Keratinocyte (primary cell): ENCODE results near the gene TK2. TPM values are rescaled to one million over a fixed set of nuclear protein-coding genes. Genes with fewer than 3 reads are reported as not detected.

Experiments used
- DNase-seq: peaks from one replicate; pipeline ENCODE4 v3.0.0-alpha.2; 2011; ENCODE audit warnings: low read depth, missing footprints, low spot score
- FAIRE-seq: peaks from 2 replicates; lab custom pipeline; 2011; peaks lifted over from hg19 to GRCh38; lab: Jason Lieb, UNC
- H2AFZ ChIP-seq: 2 replicates; pipeline ENCODE4 v1.6.0; 2012; ENCODE audit warnings: low read length, control low read depth, inconsistent platforms; ENCODE audit not compliant: control insufficient read depth
- H3K27ac ChIP-seq: 2 replicates; pipeline ENCODE4 v1.5.1; 2011; ENCODE audit warnings: low read length; ENCODE audit not compliant: control insufficient read depth, insufficient read depth
- H3K27me3 ChIP-seq: 3 replicates; pipeline ENCODE4 v1.6.0; 2011; ENCODE audit warnings: low read length; ENCODE audit not compliant: control insufficient read depth, insufficient read depth; ENCODE audit errors: extremely low read depth
- H3K36me3 ChIP-seq, 2 experiments: 2 replicates in 1 of 2; 3 replicates in 1 of 2; pipeline ENCODE4 v1.5.1; 2011; ENCODE audit warnings: low read length in 2 of 2, mild to moderate bottlenecking in 1 of 2; ENCODE audit not compliant: control insufficient read depth in 2 of 2, insufficient read depth in 2 of 2; ENCODE audit errors: extremely low read depth in 1 of 2
- H3K4me1 ChIP-seq: 3 replicates; pipeline ENCODE4 v1.5.1; 2011; ENCODE audit warnings: low read length; ENCODE audit not compliant: control insufficient read depth, insufficient read depth; ENCODE audit errors: extremely low read depth
- H3K4me2 ChIP-seq: 3 replicates; pipeline ENCODE4 v1.6.0; 2011; ENCODE audit warnings: low read depth, low read length; ENCODE audit not compliant: control insufficient read depth, insufficient read depth; ENCODE audit errors: extremely low read depth
- H3K4me3 ChIP-seq, 3 experiments: fragments of 200-600 bp in 1 of 3; sonication (generic) in 1 of 3; 2 replicates in 2 of 3; 3 replicates in 1 of 3; pipeline ENCODE4 v1.5.1; 2011 to 2016; ENCODE audit warnings: low read length in 3 of 3, mild to moderate bottlenecking in 3 of 3, control low read depth in 2 of 3, inconsistent platforms in 1 of 3, low read depth in 1 of 3, mixed read lengths in 1 of 3, mixed run types in 1 of 3, moderate library complexity in 1 of 3; ENCODE audit not compliant: control insufficient read depth in 2 of 3, insufficient read depth in 2 of 3; ENCODE audit errors: extremely low read depth in 1 of 3
- H3K79me2 ChIP-seq: 2 replicates; pipeline ENCODE4 v1.6.0; 2012; ENCODE audit warnings: low read length; ENCODE audit not compliant: control insufficient read depth, insufficient read depth
- H3K9ac ChIP-seq: 3 replicates; pipeline ENCODE4 v1.6.0; 2011; ENCODE audit warnings: low read length; ENCODE audit not compliant: control insufficient read depth, insufficient read depth; ENCODE audit errors: extremely low read depth
- H3K9me1 ChIP-seq: 3 replicates; pipeline ENCODE4 v1.6.0; 2011; ENCODE audit warnings: low read length; ENCODE audit not compliant: control insufficient read depth, insufficient read depth; ENCODE audit errors: extremely low read depth
- H3K9me3 ChIP-seq: 2 replicates; pipeline ENCODE4 v1.5.1; 2012; ENCODE audit warnings: low read depth, low read length; ENCODE audit not compliant: control insufficient read depth
- H4K20me1 ChIP-seq: 3 replicates; pipeline ENCODE4 v1.6.0; 2011; ENCODE audit warnings: low read length; ENCODE audit not compliant: control insufficient read depth, insufficient read depth; ENCODE audit errors: extremely low read depth
- CTCF ChIP-seq, 3 experiments: IDR thresholded peaks in 1 of 3; conservative IDR thresholded peaks in 1 of 3; optimal IDR thresholded peaks in 1 of 3; 2 replicates in 2 of 3; 3 replicates in 1 of 3; pipeline versions ENCODE3 to v1.5.1; 2011; ENCODE audit warnings: low read length in 3 of 3, mild to moderate bottlenecking in 3 of 3, moderate library complexity in 2 of 3, control low read depth in 1 of 3, inconsistent platforms in 1 of 3; ENCODE audit not compliant: insufficient read depth in 2 of 3; ENCODE audit errors: extremely low read depth in 1 of 3
- EZH2 ChIP-seq: IDR thresholded peaks from one replicate; pipeline ENCODE4 v1.6.1; 2012; ENCODE audit warnings: inconsistent platforms, mild to moderate bottlenecking, low read length, moderate library complexity
- dilution Hi-C: fragments of 300-500 bp; cut with MboI; formaldehyde crosslinking; loops from one replicate; pipeline ENCODE4 v1.7.0; 2020; ENCODE audit warnings: low sequenced_read_pairs; ENCODE audit not compliant: extremely low pct_ligation_motif_present
- polyA plus RNA-seq, 5 experiments: library from polyadenylated mRNA; depleted of rRNA in 3 of 5; stranded (reverse) in 3 of 5; stranded (forward) in 1 of 5; unstranded in 1 of 5; fragments of >200 nt; gene quantifications; 1 replicate in 1 of 5; 2 replicates in 3 of 5; 3 replicates in 1 of 5; pipeline versions ENCODE4 v1.2.1 to v1.2.3, GENCODE V29; 2011 to 2012; ENCODE audit warnings: missing spikeins in 2 of 5, low read depth in 1 of 5, low replicate concordance in 1 of 5

TK2 gene
- polyA plus RNA-seq, 1 donor (not counting 4 experiments of a cell fraction or from before 2014, with no cell fraction given), result 19.7 TPM

GRCh38 chr16:66509576-66509975 is 40.3 kb downstream of the TK2 start:
- H3K4me2 ChIP-seq, result no peak overlapping the region
- no peak overlapping the region for H3K27ac ChIP-seq
- TF ChIP-seq CTCF (optimal IDR thresholded peaks at IDR 0.05 in 1 of 3, IDR thresholded peaks at IDR 0.05 in 1 of 3, conservative IDR thresholded peaks at IDR 0.05 in 1 of 3; ENCODE audit: extremely low read depth in 1 of 3, insufficient read depth in 2 of 3, low read length in 3 of 3) (no peak), EZH2 (no peak)
- DNase-seq (no peak), FAIRE-seq (no peak)
- H4K20me1 ChIP-seq, result no peaks in the 10 kb centered on the region
- no peak overlapping the region for H3K4me3 ChIP-seq
- no peaks in the 10 kb centered on the region for H3K79me2 ChIP-seq
- H2AFZ ChIP-seq, result no peak overlapping the region
- dilution Hi-C loops, result no loop called here
- no peaks in the 10 kb centered on the region for H3K9me3 ChIP-seq
- no peaks in the 10 kb centered on the region for H3K27me3 ChIP-seq
- H3K9ac ChIP-seq, result no peak overlapping the region
- peaks cover 52% of the 10 kb centered on the region for H3K4me1 ChIP-seq
- no peaks in the 10 kb centered on the region for H3K9me1 ChIP-seq
- no peaks in the 10 kb centered on the region for H3K36me3 ChIP-seq

- H3K4me1 ChIP-seq, result peaks cover 52% of the 10 kb centered on the region
- FAIRE-seq (no peak), DNase-seq (no peak)
- dilution Hi-C loops, result no loop called here
- H3K36me3 ChIP-seq, result no peaks in the 10 kb centered on the region
- no peaks in the 10 kb centered on the region for H3K27me3 ChIP-seq
- peak overlapping the region in 2 of 3 experiments; percentile 6 to 8 for H3K4me3 ChIP-seq
- no peaks in the 10 kb centered on the region for H3K79me2 ChIP-seq
- TF ChIP-seq EZH2 (no peak), CTCF (optimal IDR thresholded peaks at IDR 0.05 in 1 of 3, IDR thresholded peaks at IDR 0.05 in 1 of 3, conservative IDR thresholded peaks at IDR 0.05 in 1 of 3; ENCODE audit: extremely low read depth in 1 of 3, insufficient read depth in 2 of 3, low read length in 3 of 3) (no peak)
- H4K20me1 ChIP-seq, result no peaks in the 10 kb centered on the region
- peak overlapping the region; percentile 70 for H3K4me2 ChIP-seq
- H3K9ac ChIP-seq, result peak overlapping the region; percentile 39
- H3K9me3 ChIP-seq, result no peaks in the 10 kb centered on the region
- no peak overlapping the region for H2AFZ ChIP-seq
- peak overlapping the region; percentile 51 for H3K27ac ChIP-seq
- H3K9me1 ChIP-seq, result no peaks in the 10 kb centered on the region
Measured at GRCh38 chr16:66508914-66509496, 40.9 kb downstream of the TK2 start.
